ENCODE results near the gene SPSB3.
A peak's percentile ranks its signal among the peaks of the same experiment; 100 is the strongest.
"Not testable (repeated sequence)": the region's sequence is repeated elsewhere in the genome, so short reads cannot be mapped to it uniquely, and the experiment has no call there.

Gene SPSB3

DNA sequence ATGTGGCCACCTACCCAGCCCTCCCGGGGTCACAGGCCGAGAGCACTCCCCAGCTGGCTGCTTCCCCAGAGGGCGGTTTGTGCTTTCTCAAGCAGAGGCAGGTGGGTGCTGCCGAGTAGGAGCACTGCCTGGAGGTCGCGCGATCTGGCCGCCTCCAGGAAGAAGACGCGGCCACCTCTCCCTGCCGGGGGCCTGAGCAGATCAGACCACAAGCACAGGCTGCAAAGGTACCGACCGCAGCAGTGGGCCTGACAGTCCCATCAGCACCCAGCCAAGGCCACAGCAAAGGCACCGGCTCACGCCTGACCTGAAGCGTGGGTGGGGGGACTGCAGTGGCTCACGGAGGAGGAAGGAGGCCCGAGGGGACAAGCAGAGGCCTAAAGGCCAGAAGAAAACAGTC, 26.3 kb upstream of the SPSB3 start:
- ChIA-PET CTCF (no interaction called here), POLR2A (no interaction called here)
- no peaks in the 10 kb centered on the region for H3K27me3 ChIP-seq (replicated peaks in 2 of 5; ENCODE audit: control insufficient read depth in 4 of 5, insufficient read depth in 5 of 5, low read length in 4 of 5)
- no peak overlapping the region for H3K4me3 ChIP-seq (ENCODE audit: control insufficient read depth in 1 of 7, extremely low read depth in 1 of 7, insufficient read depth in 4 of 7, low read depth in 2 of 7, low read length in 6 of 7)
- WGBS (ENCODE audit: insufficient coverage) = 86% methylated on average over 16 of the region's 18 CpGs
- no peak overlapping the region for H3K27ac ChIP-seq (ENCODE audit: insufficient read depth in 1 of 2, low read depth in 1 of 2, low read length in 2 of 2, poor library complexity in 1 of 2, severe bottlenecking in 2 of 2)
- H3K9me3 ChIP-seq (ENCODE audit: control extremely low read depth in 1 of 5, control insufficient read depth in 4 of 5, insufficient read depth in 2 of 5, low read depth in 1 of 5, low read length in 4 of 5) = no peaks in the 10 kb centered on the region
- no peak for DNase-seq
- peaks cover 0 to 4% (median 3%) of the 10 kb centered on the region in 4 experiments for H3K4me1 ChIP-seq (ENCODE audit: control extremely low read depth in 1 of 4, control insufficient read depth in 4 of 4, insufficient read depth in 4 of 4, low read length in 3 of 4)
- peaks cover 4 to 40% (median 25%) of the 10 kb centered on the region in 4 experiments for H3K36me3 ChIP-seq (ENCODE audit: control insufficient read depth in 4 of 4, insufficient read depth in 4 of 4, low read length in 3 of 4)

DNA sequence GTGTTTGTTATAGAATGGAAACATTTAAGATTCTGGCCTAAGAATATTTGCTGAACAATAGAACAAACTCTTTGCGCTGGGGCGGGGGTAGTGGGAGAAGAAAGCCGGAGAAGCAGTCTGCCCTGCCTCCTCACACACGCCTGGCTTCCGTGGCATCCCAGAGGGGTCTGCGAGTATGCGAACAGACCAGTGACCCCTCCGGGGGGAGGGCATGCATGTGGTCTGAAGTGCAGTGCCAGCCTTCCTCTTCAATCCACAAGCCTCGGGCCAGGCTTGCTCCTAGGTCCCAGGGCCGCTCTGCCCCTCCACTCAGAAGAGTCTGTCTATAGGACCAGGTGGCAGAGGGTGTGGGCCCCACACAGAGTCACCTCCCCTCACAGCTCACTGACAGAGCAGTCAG, 25.3 kb upstream of the SPSB3 start:
- ChIA-PET CTCF (no interaction called here), POLR2A (no interaction called here)
- H3K36me3 ChIP-seq (ENCODE audit: control insufficient read depth in 4 of 4, insufficient read depth in 4 of 4, low read length in 3 of 4) = peaks cover 2 to 34% (median 22%) of the 10 kb centered on the region in 4 experiments
- no peak overlapping the region for H3K4me3 ChIP-seq (ENCODE audit: control insufficient read depth in 1 of 7, extremely low read depth in 1 of 7, insufficient read depth in 4 of 7, low read depth in 2 of 7, low read length in 6 of 7)
- no peaks in the 10 kb centered on the region for H3K9me3 ChIP-seq (ENCODE audit: control extremely low read depth in 1 of 5, control insufficient read depth in 4 of 5, insufficient read depth in 2 of 5, low read depth in 1 of 5, low read length in 4 of 5)
- peaks cover 0 to under 1% (median 0%) of the 10 kb centered on the region in 4 experiments for H3K4me1 ChIP-seq (ENCODE audit: control extremely low read depth in 1 of 4, control insufficient read depth in 4 of 4, insufficient read depth in 4 of 4, low read length in 3 of 4)
- H3K27ac ChIP-seq (ENCODE audit: insufficient read depth in 1 of 2, low read depth in 1 of 2, low read length in 2 of 2, poor library complexity in 1 of 2, severe bottlenecking in 2 of 2) = no peak overlapping the region
- no peaks in the 10 kb centered on the region for H3K27me3 ChIP-seq (replicated peaks in 2 of 5; ENCODE audit: control insufficient read depth in 4 of 5, insufficient read depth in 5 of 5, low read length in 4 of 5)
- DNase-seq = no peak
- 82% methylated on average over 7 of the region's 10 CpGs for WGBS (ENCODE audit: insufficient coverage)

DNA sequence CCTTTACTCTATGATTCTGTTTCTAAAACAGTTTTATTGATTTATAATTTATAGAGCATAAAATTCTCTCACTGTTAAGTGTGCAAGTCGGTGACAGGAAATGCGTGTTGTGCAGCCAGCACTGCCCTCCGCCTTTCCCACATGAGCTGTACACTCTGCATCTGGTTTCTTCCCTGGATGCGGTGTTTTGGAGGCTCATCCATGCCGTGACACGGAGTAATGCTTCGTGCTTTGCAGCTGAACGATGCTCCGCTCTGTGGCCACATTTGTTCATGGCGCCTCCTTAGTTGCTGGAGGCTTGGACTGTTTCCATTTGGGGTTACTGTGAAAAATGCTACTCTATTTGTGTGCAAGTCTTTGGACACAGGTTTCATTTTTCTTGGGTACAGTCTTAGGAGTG, 18.3 kb upstream of the SPSB3 start:
- H3K36me3 ChIP-seq (ENCODE audit: control insufficient read depth in 4 of 4, insufficient read depth in 4 of 4, low read length in 3 of 4) = peaks cover 0 to 2% (median under 1%) of the 10 kb centered on the region in 4 experiments
- WGBS (ENCODE audit: insufficient coverage) = 87% methylated on average over 10 of the region's 10 CpGs
- H3K27me3 ChIP-seq (replicated peaks in 2 of 5; ENCODE audit: control insufficient read depth in 4 of 5, insufficient read depth in 5 of 5, low read length in 4 of 5) = no peaks in the 10 kb centered on the region
- CTCF ChIA-PET = no interaction called here
- H3K9me3 ChIP-seq (ENCODE audit: control extremely low read depth in 1 of 5, control insufficient read depth in 4 of 5, insufficient read depth in 2 of 5, low read depth in 1 of 5, low read length in 4 of 5) = peaks cover 0 to 11% (median 4%) of the 10 kb centered on the region in 5 experiments
- POLR2A ChIA-PET = no interaction called here
- no peak overlapping the region for H3K27ac ChIP-seq (ENCODE audit: insufficient read depth in 1 of 2, low read depth in 1 of 2, low read length in 2 of 2, poor library complexity in 1 of 2, severe bottlenecking in 2 of 2)
- no peak overlapping the region for H3K4me3 ChIP-seq (ENCODE audit: control insufficient read depth in 1 of 7, extremely low read depth in 1 of 7, insufficient read depth in 4 of 7, low read depth in 2 of 7, low read length in 6 of 7)
- H3K4me1 ChIP-seq (ENCODE audit: control extremely low read depth in 1 of 4, control insufficient read depth in 4 of 4, insufficient read depth in 4 of 4, low read length in 3 of 4) = no peaks in the 10 kb centered on the region
- DNase-seq = no peak

DNA sequence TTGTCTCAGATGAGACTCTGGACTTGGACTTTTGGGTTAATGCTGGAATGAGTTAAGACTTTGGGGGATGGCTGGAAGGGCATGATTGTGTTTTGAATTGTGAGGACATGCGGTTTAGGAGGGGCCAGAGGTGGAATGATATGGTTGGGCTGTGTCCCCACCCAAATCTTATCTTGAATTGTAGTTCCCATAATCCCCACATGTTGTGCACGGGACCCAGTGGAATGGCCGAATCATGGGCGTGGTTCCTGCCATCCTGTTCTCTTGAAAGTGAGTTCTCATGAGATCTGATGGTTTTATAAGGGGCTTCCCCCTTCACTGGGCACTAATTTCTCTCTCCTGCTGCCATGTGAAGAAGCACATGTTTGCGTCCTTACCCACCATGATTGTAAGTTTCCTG, 16.9 kb upstream of the SPSB3 start:
- H3K4me1 ChIP-seq (ENCODE audit: control extremely low read depth in 1 of 4, control insufficient read depth in 4 of 4, insufficient read depth in 4 of 4, low read length in 3 of 4); H3K4me3 ChIP-seq (ENCODE audit: control insufficient read depth in 1 of 7, extremely low read depth in 1 of 7, insufficient read depth in 4 of 7, low read depth in 2 of 7, low read length in 6 of 7); CTCF ChIA-PET; H3K27me3 ChIP-seq (replicated peaks in 2 of 5; ENCODE audit: control insufficient read depth in 4 of 5, insufficient read depth in 5 of 5, low read length in 4 of 5); POLR2A ChIA-PET; H3K36me3 ChIP-seq (ENCODE audit: control insufficient read depth in 4 of 4, insufficient read depth in 4 of 4, low read length in 3 of 4); H3K27ac ChIP-seq (ENCODE audit: insufficient read depth in 1 of 2, low read depth in 1 of 2, low read length in 2 of 2, poor library complexity in 1 of 2, severe bottlenecking in 2 of 2): not testable (repeated sequence)
- H3K9me3 ChIP-seq (ENCODE audit: control extremely low read depth in 1 of 5, control insufficient read depth in 4 of 5, insufficient read depth in 2 of 5, low read depth in 1 of 5, low read length in 4 of 5) = peaks cover 0 to 11% (median 4%) of the 10 kb centered on the region in 5 experiments
- peak in 1 of 3 donors; percentile 11 for DNase-seq
- 93% methylated on average over 3 of the region's 5 CpGs for WGBS (ENCODE audit: insufficient coverage)

DNA sequence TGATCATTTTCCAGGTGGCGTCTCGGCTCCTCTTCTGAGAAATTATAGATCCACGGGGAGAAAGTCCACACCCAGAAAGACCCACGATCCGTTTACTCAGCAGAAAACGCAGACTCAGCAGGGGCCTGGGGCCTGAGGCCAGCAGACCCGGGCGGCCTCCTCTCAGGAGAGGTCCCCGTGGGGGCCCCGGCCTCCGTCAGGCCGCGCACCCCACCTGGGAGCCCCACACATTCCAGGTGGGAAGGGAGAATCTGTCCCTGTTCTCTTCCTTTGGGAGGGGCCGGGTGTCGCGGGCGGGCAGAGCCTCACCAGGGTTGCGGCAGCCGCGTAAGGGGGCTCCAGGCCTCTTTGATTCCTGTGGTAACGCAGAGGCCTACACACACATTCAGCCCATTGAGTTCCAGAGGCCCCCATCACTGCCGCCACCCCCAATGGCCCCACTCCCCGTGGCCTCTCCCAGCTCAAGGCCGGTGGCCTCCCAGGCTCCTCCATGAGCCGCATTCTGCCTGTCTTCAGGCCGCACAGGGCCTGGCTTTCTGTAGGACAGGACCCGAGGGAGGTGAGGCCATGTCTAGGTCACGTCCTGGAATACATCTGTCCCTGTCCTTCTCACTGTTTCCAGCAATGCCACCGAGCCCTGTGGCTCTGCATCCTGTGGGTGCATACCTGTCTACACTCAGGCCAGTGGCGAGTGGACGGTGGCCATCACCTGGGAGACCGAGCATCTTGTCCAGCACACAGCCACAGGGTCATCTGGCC, 12.7 kb upstream of the SPSB3 start:
- peaks cover 0 to 21% (median 10%) of the 10 kb centered on the region in 4 experiments for H3K36me3 ChIP-seq (ENCODE audit: control insufficient read depth in 4 of 4, insufficient read depth in 4 of 4, low read length in 3 of 4)
- H3K27ac ChIP-seq (ENCODE audit: insufficient read depth in 1 of 2, low read depth in 1 of 2, low read length in 2 of 2, poor library complexity in 1 of 2, severe bottlenecking in 2 of 2) = no peak overlapping the region
- H3K4me3 ChIP-seq (ENCODE audit: control insufficient read depth in 1 of 7, extremely low read depth in 1 of 7, insufficient read depth in 4 of 7, low read depth in 2 of 7, low read length in 6 of 7) = no peak overlapping the region
- ChIA-PET POLR2A (no interaction called here), CTCF (no interaction called here)
- peaks cover 0 to 11% (median 4%) of the 10 kb centered on the region in 5 experiments for H3K9me3 ChIP-seq (ENCODE audit: control extremely low read depth in 1 of 5, control insufficient read depth in 4 of 5, insufficient read depth in 2 of 5, low read depth in 1 of 5, low read length in 4 of 5)
- H3K27me3 ChIP-seq (replicated peaks in 2 of 5; ENCODE audit: control insufficient read depth in 4 of 5, insufficient read depth in 5 of 5, low read length in 4 of 5) = no peaks in the 10 kb centered on the region
- WGBS (ENCODE audit: insufficient coverage) = 98% methylated on average over 20 of the region's 32 CpGs
- DNase-seq = no peak
- H3K4me1 ChIP-seq (ENCODE audit: control extremely low read depth in 1 of 4, control insufficient read depth in 4 of 4, insufficient read depth in 4 of 4, low read length in 3 of 4) = no peaks in the 10 kb centered on the region

DNA sequence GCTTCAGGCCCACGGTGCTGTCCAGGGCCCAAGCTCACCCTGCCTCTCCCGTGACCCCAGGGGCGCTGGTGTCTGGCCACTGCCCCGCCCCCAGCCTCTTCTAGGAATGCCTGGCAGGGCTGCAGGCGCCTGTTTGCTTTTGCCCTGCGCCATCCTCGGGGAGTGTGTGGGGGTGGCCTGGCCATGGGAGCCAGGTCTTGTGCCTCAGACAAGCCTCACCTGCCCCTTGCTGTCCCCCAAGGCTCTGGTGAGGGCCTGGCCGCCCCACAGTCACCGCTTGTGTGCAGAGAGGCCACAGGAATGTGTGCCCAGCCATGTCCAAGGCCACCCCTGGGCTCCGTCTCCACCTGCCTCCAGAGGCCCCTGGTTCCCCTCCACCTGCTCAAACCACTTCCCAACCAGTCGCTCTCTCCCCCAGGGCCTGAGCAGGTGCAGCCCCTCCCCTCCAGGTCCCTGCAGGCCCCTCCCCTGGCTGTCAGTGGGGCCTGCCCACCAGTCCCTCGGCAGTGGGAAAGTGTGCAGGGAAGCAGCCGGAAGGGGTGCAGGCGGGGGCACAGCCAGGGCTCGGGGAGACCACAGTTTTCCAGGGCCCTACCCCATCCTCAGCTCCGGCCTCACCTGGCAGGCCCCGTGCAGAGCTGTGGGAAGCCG, 12.0 kb upstream of the SPSB3 start:
- H3K27me3 ChIP-seq (replicated peaks in 2 of 5; ENCODE audit: control insufficient read depth in 4 of 5, insufficient read depth in 5 of 5, low read length in 4 of 5) = no peaks in the 10 kb centered on the region
- ChIA-PET POLR2A (no interaction called here), CTCF (no interaction called here)
- peaks cover 0 to 27% (median 12%) of the 10 kb centered on the region in 4 experiments for H3K36me3 ChIP-seq (ENCODE audit: control insufficient read depth in 4 of 4, insufficient read depth in 4 of 4, low read length in 3 of 4)
- no peak overlapping the region for H3K4me3 ChIP-seq (ENCODE audit: control insufficient read depth in 1 of 7, extremely low read depth in 1 of 7, insufficient read depth in 4 of 7, low read depth in 2 of 7, low read length in 6 of 7)
- WGBS (ENCODE audit: insufficient coverage) = 86% methylated on average over 17 of the region's 18 CpGs
- no peaks in the 10 kb centered on the region for H3K4me1 ChIP-seq (ENCODE audit: control extremely low read depth in 1 of 4, control insufficient read depth in 4 of 4, insufficient read depth in 4 of 4, low read length in 3 of 4)
- no peak overlapping the region for H3K27ac ChIP-seq (ENCODE audit: insufficient read depth in 1 of 2, low read depth in 1 of 2, low read length in 2 of 2, poor library complexity in 1 of 2, severe bottlenecking in 2 of 2)
- DNase-seq = no peak
- peaks cover 0 to 9% (median 4%) of the 10 kb centered on the region in 5 experiments for H3K9me3 ChIP-seq (ENCODE audit: control extremely low read depth in 1 of 5, control insufficient read depth in 4 of 5, insufficient read depth in 2 of 5, low read depth in 1 of 5, low read length in 4 of 5)

DNA sequence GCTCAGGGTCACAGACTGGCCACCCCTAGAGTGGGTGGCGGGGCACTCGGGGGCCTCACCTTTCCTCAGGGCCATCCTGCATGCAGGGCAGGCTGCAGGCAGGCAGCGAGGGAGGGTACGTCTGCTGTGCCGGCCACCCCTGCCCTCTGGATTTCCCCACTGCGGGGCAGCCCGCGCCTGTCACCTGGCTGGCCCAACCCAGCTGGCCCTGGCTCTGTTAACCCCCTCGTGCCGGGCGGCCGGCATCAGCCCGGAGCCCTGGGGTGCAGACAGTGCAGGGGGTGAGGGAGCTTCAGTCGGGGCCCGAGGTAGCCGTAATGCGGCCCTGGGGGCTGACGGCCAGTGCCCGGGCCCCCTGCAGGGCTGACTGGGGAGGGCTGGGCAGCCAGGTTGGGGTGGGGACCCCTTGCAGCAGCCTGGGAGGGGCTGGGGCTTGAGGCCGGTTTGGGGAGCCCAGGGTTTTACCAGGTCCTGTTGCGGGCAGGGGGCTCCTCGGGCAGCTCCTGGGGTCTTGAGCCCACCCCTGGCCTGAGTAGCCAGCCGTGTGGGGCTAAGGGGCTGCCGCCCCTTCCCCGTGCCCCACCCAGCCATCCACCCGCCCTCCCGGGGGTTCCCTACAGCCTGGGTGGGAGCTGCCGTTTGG, 11.3 kb upstream of the SPSB3 start, which contains the start of gene IGFALS:
TSS of gene IGFALS (minus strand) at position 128 of the 643 bp plus-strand sequence. CDS start at position 75, 53 bp downstream.
- WGBS (ENCODE audit: insufficient coverage) = 92% methylated on average over 16 of the region's 28 CpGs
- H3K27ac ChIP-seq (ENCODE audit: insufficient read depth in 1 of 2, low read depth in 1 of 2, low read length in 2 of 2, poor library complexity in 1 of 2, severe bottlenecking in 2 of 2) = no peak within 1 kb of the TSS
- H3K4me1 ChIP-seq (ENCODE audit: control extremely low read depth in 1 of 4, control insufficient read depth in 4 of 4, insufficient read depth in 4 of 4, low read length in 3 of 4) = no peaks in the 10 kb centered on the region
- peaks cover 0 to 33% (median 16%) of the 10 kb centered on the region in 4 experiments for H3K36me3 ChIP-seq (ENCODE audit: control insufficient read depth in 4 of 4, insufficient read depth in 4 of 4, low read length in 3 of 4)
- H3K9me3 ChIP-seq (ENCODE audit: control extremely low read depth in 1 of 5, control insufficient read depth in 4 of 5, insufficient read depth in 2 of 5, low read depth in 1 of 5, low read length in 4 of 5) = peaks cover 0 to 6% (median 3%) of the 10 kb centered on the region in 5 experiments
- ChIA-PET CTCF (no interaction called here), POLR2A (no interaction called here)
- no peak within 1 kb of the TSS for H3K4me3 ChIP-seq (ENCODE audit: control insufficient read depth in 1 of 7, extremely low read depth in 1 of 7, insufficient read depth in 4 of 7, low read depth in 2 of 7, low read length in 6 of 7)
- no peak for DNase-seq
- no peaks in the 10 kb centered on the region for H3K27me3 ChIP-seq (replicated peaks in 2 of 5; ENCODE audit: control insufficient read depth in 4 of 5, insufficient read depth in 5 of 5, low read length in 4 of 5)

Data from common myeloid progenitor, CD34-positive (primary cell).